Measurements from ENCODE around the gene MESP1.
"Not testable (repeated sequence)": the region's sequence is repeated elsewhere in the genome, so short reads cannot be mapped to it uniquely, and the experiment has no call there.

MESP1 gene

GRCh38 chr15:89792106-89792805 lies 41.2 kb upstream of the MESP1 start:
- Histone ChIP-seq H3K79me2 (ENCODE audit: insufficient read depth, low read length) (no peaks in the 10 kb centered on the region), H3F3A (ENCODE audit: low read depth) (no peaks in the 10 kb centered on the region), H4K20me1 (ENCODE audit: insufficient read depth, low read length, poor library complexity, severe bottlenecking) (no peaks in the 10 kb centered on the region), H3K4me1 (ENCODE audit: insufficient read depth, low read length, poor library complexity, severe bottlenecking) (no peaks in the 10 kb centered on the region), H3K27me3 (ENCODE audit: insufficient read depth, low read length, poor library complexity, severe bottlenecking) (no peaks in the 10 kb centered on the region), H3K4me3 (ENCODE audit: low read length, poor library complexity, severe bottlenecking) (no peak overlapping the region), H2AFZ (ENCODE audit: low read length) (no peak overlapping the region), H3K4me2 (ENCODE audit: low read depth, low read length, poor library complexity, severe bottlenecking) (no peak overlapping the region), H3K9ac (ENCODE audit: low read depth, low read length, poor library complexity, severe bottlenecking) (no peak overlapping the region), H3K9me3 (ENCODE audit: insufficient read depth, low read depth, low read length) (no peaks in the 10 kb centered on the region), H3K9me2 (replicated peaks; ENCODE audit: low read depth, low read length) (no peaks in the 10 kb centered on the region), H3K36me3 (ENCODE audit: insufficient read depth, low read length) (no peaks in the 10 kb centered on the region)
- TF ChIP-seq CTCF (conservative IDR thresholded peaks at IDR 0.05; ENCODE audit: low read length): no peak
- TF ChIP-seq EZH2phosphoT487 (IDR thresholded peaks at IDR 0.05; ENCODE audit: borderline replicate concordance): no peak

- TF ChIP-seq CTCF (conservative IDR thresholded peaks at IDR 0.05; ENCODE audit: low read length) (no peak), EZH2phosphoT487 (IDR thresholded peaks at IDR 0.05; ENCODE audit: borderline replicate concordance) (no peak)
- Histone ChIP-seq H3K4me3 (ENCODE audit: low read length, poor library complexity, severe bottlenecking) (no peak overlapping the region), H3K27me3 (ENCODE audit: insufficient read depth, low read length, poor library complexity, severe bottlenecking) (no peaks in the 10 kb centered on the region), H4K20me1 (ENCODE audit: insufficient read depth, low read length, poor library complexity, severe bottlenecking) (no peaks in the 10 kb centered on the region), H3K36me3 (ENCODE audit: insufficient read depth, low read length) (no peaks in the 10 kb centered on the region), H3K4me2 (ENCODE audit: low read depth, low read length, poor library complexity, severe bottlenecking) (no peak overlapping the region), H3K9ac (ENCODE audit: low read depth, low read length, poor library complexity, severe bottlenecking) (no peak overlapping the region), H3K79me2 (ENCODE audit: insufficient read depth, low read length) (no peaks in the 10 kb centered on the region), H3K4me1 (ENCODE audit: insufficient read depth, low read length, poor library complexity, severe bottlenecking) (no peaks in the 10 kb centered on the region), H3K9me2 (replicated peaks; ENCODE audit: low read depth, low read length) (no peaks in the 10 kb centered on the region), H3F3A (ENCODE audit: low read depth) (no peaks in the 10 kb centered on the region), H3K9me3 (ENCODE audit: insufficient read depth, low read depth, low read length) (no peaks in the 10 kb centered on the region), H2AFZ (ENCODE audit: low read length) (no peak overlapping the region)
These were observed 39.6 kb upstream of the MESP1 start for GRCh38 chr15:89790661-89791060.

GRCh38 chr15:89790206-89790605 lies 39.2 kb upstream of the MESP1 start:
- Histone ChIP-seq H3K4me3 (ENCODE audit: low read length, poor library complexity, severe bottlenecking) (no peak overlapping the region), H3K9me3 (ENCODE audit: insufficient read depth, low read depth, low read length) (no peaks in the 10 kb centered on the region), H3K4me2 (ENCODE audit: low read depth, low read length, poor library complexity, severe bottlenecking) (no peak overlapping the region), H3K9ac (ENCODE audit: low read depth, low read length, poor library complexity, severe bottlenecking) (no peak overlapping the region), H4K20me1 (ENCODE audit: insufficient read depth, low read length, poor library complexity, severe bottlenecking) (no peaks in the 10 kb centered on the region), H3K9me2 (replicated peaks; ENCODE audit: low read depth, low read length) (no peaks in the 10 kb centered on the region), H3K4me1 (ENCODE audit: insufficient read depth, low read length, poor library complexity, severe bottlenecking) (no peaks in the 10 kb centered on the region), H3K27me3 (ENCODE audit: insufficient read depth, low read length, poor library complexity, severe bottlenecking) (no peaks in the 10 kb centered on the region), H3K36me3 (ENCODE audit: insufficient read depth, low read length) (no peaks in the 10 kb centered on the region), H3K79me2 (ENCODE audit: insufficient read depth, low read length) (no peaks in the 10 kb centered on the region), H2AFZ (ENCODE audit: low read length) (no peak overlapping the region), H3F3A (ENCODE audit: low read depth) (no peaks in the 10 kb centered on the region)
- TF ChIP-seq EZH2phosphoT487 (IDR thresholded peaks at IDR 0.05; ENCODE audit: borderline replicate concordance): no peak

GRCh38 chr15:89788585-89788984 lies 37.5 kb upstream of the MESP1 start:
- not testable (repeated sequence) for H3K27me3 ChIP-seq (ENCODE audit: insufficient read depth, low read length, poor library complexity, severe bottlenecking); H2AFZ ChIP-seq (ENCODE audit: low read length); H3K9me3 ChIP-seq (ENCODE audit: insufficient read depth, low read depth, low read length); H3K4me2 ChIP-seq (ENCODE audit: low read depth, low read length, poor library complexity, severe bottlenecking); H3K9ac ChIP-seq (ENCODE audit: low read depth, low read length, poor library complexity, severe bottlenecking); H3F3A ChIP-seq (ENCODE audit: low read depth); H3K36me3 ChIP-seq (ENCODE audit: insufficient read depth, low read length); H3K79me2 ChIP-seq (ENCODE audit: insufficient read depth, low read length); H3K4me1 ChIP-seq (ENCODE audit: insufficient read depth, low read length, poor library complexity, severe bottlenecking); H3K4me3 ChIP-seq (ENCODE audit: low read length, poor library complexity, severe bottlenecking); H3K9me2 ChIP-seq (replicated peaks; ENCODE audit: low read depth, low read length); H4K20me1 ChIP-seq (ENCODE audit: insufficient read depth, low read length, poor library complexity, severe bottlenecking)
